ENCODE measurements around the gene HORMAD2. TPM values are rescaled to one million over a fixed set of nuclear protein-coding genes. Genes with fewer than 3 reads are reported as not detected.

HORMAD2 gene
- total RNA-seq, 1 donor from 2014 or later, result not detected

- no peak for DNase-seq
- H3K9me3 ChIP-seq (replicated peaks), result no peaks in the 10 kb centered on the region
- intact Hi-C loops (cut with micrococcal nuclease), result no loop called here
- TF ChIP-seq CTCF (IDR thresholded peaks at IDR 0.05; ENCODE audit: borderline replicate concordance), result no peak
- no peaks in the 10 kb centered on the region for H3K36me3 ChIP-seq
- peaks cover 24% of the 10 kb centered on the region for H3K4me1 ChIP-seq
- peak overlapping the region; percentile 26 for H3K4me3 ChIP-seq
- H3K27me3 ChIP-seq (ENCODE audit: low read depth), result peaks cover 77% of the 10 kb centered on the region
- peak overlapping the region; percentile 79 for H3K27ac ChIP-seq (replicated peaks)
These were observed 115.2 kb downstream of the HORMAD2 start for GRCh38 chr22:30195245-30196140.

- Histone ChIP-seq H3K27ac (replicated peaks) (peak overlapping the region; percentile 79), H3K9me3 (replicated peaks) (no peaks in the 10 kb centered on the region), H3K4me3 (peak overlapping the region; percentile 26), H3K27me3 (ENCODE audit: low read depth) (peaks cover 77% of the 10 kb centered on the region), H3K4me1 (peaks cover 24% of the 10 kb centered on the region), H3K36me3 (no peaks in the 10 kb centered on the region)
- no peak for TF ChIP-seq CTCF (IDR thresholded peaks at IDR 0.05; ENCODE audit: borderline replicate concordance)
- peak; percentile 78 for DNase-seq
- intact Hi-C loops (cut with micrococcal nuclease), result no loop called here
These were observed 116.0 kb downstream of the HORMAD2 start for GRCh38 chr22:30196141-30196879.

GRCh38 chr22:30196880-30197336, 116.6 kb downstream of the HORMAD2 start:
- Histone ChIP-seq H3K36me3 (no peaks in the 10 kb centered on the region), H3K4me3 (peak overlapping the region; percentile 26), H3K27me3 (ENCODE audit: low read depth) (peaks cover 77% of the 10 kb centered on the region), H3K27ac (replicated peaks) (peak overlapping the region; percentile 79), H3K4me1 (peaks cover 24% of the 10 kb centered on the region), H3K9me3 (replicated peaks) (no peaks in the 10 kb centered on the region)
- intact Hi-C loops (cut with micrococcal nuclease), result no loop called here
- TF ChIP-seq CTCF (IDR thresholded peaks at IDR 0.05; ENCODE audit: borderline replicate concordance), result no peak
- DNase-seq, result no peak

GRCh38 chr22:30197389-30197788, 117.1 kb downstream of the HORMAD2 start:
- TF ChIP-seq CTCF (IDR thresholded peaks at IDR 0.05; ENCODE audit: borderline replicate concordance), result no peak

GRCh38 chr22:30198152-30198825, 118.0 kb downstream of the HORMAD2 start:
- Histone ChIP-seq H3K27ac (replicated peaks) (no peak overlapping the region), H3K9me3 (replicated peaks) (no peaks in the 10 kb centered on the region), H3K36me3 (no peaks in the 10 kb centered on the region), H3K4me3 (no peak overlapping the region), H3K4me1 (peaks cover 24% of the 10 kb centered on the region), H3K27me3 (ENCODE audit: low read depth) (peaks cover 78% of the 10 kb centered on the region)
- intact Hi-C loops (cut with micrococcal nuclease), result no loop called here
- no peak for TF ChIP-seq CTCF (IDR thresholded peaks at IDR 0.05; ENCODE audit: borderline replicate concordance)
- no peak for DNase-seq

More at GRCh38 chr22:30197389-30197788, 117.1 kb downstream of the HORMAD2 start:
- H3K4me1 ChIP-seq, result peaks cover 24% of the 10 kb centered on the region
- peaks cover 77% of the 10 kb centered on the region for H3K27me3 ChIP-seq (ENCODE audit: low read depth)
- DNase-seq, result no peak
- peak overlapping the region; percentile 79 for H3K27ac ChIP-seq (replicated peaks)
- intact Hi-C loops (cut with micrococcal nuclease), result no loop called here
- no peak overlapping the region for H3K4me3 ChIP-seq
- H3K36me3 ChIP-seq, result no peaks in the 10 kb centered on the region
- H3K9me3 ChIP-seq (replicated peaks), result no peaks in the 10 kb centered on the region

All from left ventricle myocardium inferior (tissue), 1 donor.